K562 (cell line): ENCODE measurements around the gene SIDT1. TPM values are rescaled to one million over a fixed set of nuclear protein-coding genes. Genes with fewer than 3 reads are reported as not detected.

Source experiments
- ATAC-seq: fragments of 200-7000 bp; cut with Tn5 transposase; 3 replicates; pipeline ENCODE4 v1.9.1; 2020; ENCODE audit warnings: moderate library complexity
- BruUV-seq: library from RNA; stranded (reverse); fragments of 400-500 nt; replicated peaks from 2 replicates; lab custom pipeline; 2021; lab: Mats Ljungman, UMichigan
- CTCF ChIA-PET: fragments of 300-600 bp; formaldehyde crosslinking; extraction: SDS; loops from one replicate; lab custom pipeline; 2021; ENCODE audit warnings: low intra/inter-chr PET ratio; lab: Yijun Ruan, JAX
- POLR2A ChIA-PET: fragments of 300-600, 350-650 bp; sonication (Branson Sonifier 250); formaldehyde crosslinking; extraction: SDS; loops from one replicate; lab custom pipeline; 2021; ENCODE audit warnings: antibody characterized with exemption, inconsistent platforms; lab: Yijun Ruan, JAX
- DNase-seq, 4 experiments: peaks; one replicate each; pipeline versions ENCODE4 v3.0.0 to v3.0.0-alpha.2; 2011 to 2018; ENCODE audit warnings: low spot score in 3 of 4, mixed read lengths in 3 of 4; ENCODE audit errors: extremely low read depth in 1 of 4
- FAIRE-seq: peaks from 2 replicates; lab custom pipeline; 2011; peaks lifted over from hg19 to GRCh38; lab: Jason Lieb, UNC
- H2AFZ ChIP-seq: 2 replicates; pipeline ENCODE4 v1.6.0; 2011; ENCODE audit warnings: low read depth, low read length, control low read depth, inconsistent platforms
- H3K27ac ChIP-seq: fragments of 200-600 bp; 3 replicates; pipeline ENCODE4 v1.8.0; 2011; ENCODE audit warnings: low read depth, mild to moderate bottlenecking, control low read depth, inconsistent platforms, low read length, moderate library complexity, mixed read lengths; ENCODE audit errors: extremely low read depth
- H3K27me3 ChIP-seq, 2 experiments: fragments of 300-600 bp in 1 of 2; 2 replicates in 1 of 2; 3 replicates in 1 of 2; pipeline versions ENCODE4 v1.6.0 to v1.8.0; 2011; ENCODE audit warnings: inconsistent platforms in 2 of 2, low read length in 2 of 2, mild to moderate bottlenecking in 1 of 2, mixed read lengths in 1 of 2, moderate library complexity in 1 of 2; ENCODE audit not compliant: control insufficient read depth in 2 of 2, insufficient read depth in 2 of 2
- H3K36me3 ChIP-seq: fragments of 300-600 bp; 3 replicates; pipeline ENCODE4 v1.8.0; 2011; ENCODE audit warnings: mild to moderate bottlenecking, low read length, inconsistent platforms; ENCODE audit not compliant: control insufficient read depth, insufficient read depth
- H3K4me1 ChIP-seq, 2 experiments: fragments of 200-600 bp in 1 of 2; replicated peaks in 1 of 2; 2 replicates in 1 of 2; 3 replicates in 1 of 2; pipeline versions ENCODE4 v1.5.1 to v1.8.0; 2011; ENCODE audit warnings: inconsistent platforms in 2 of 2, low read length in 2 of 2, mild to moderate bottlenecking in 1 of 2, mixed read lengths in 1 of 2, moderate library complexity in 1 of 2; ENCODE audit not compliant: control insufficient read depth in 2 of 2, insufficient read depth in 2 of 2
- H3K4me2 ChIP-seq: 2 replicates; pipeline ENCODE4 v1.6.1; 2011; ENCODE audit warnings: low read length, control low read depth, inconsistent platforms, mixed read lengths; ENCODE audit not compliant: insufficient read depth
- H3K4me3 ChIP-seq: fragments of 200-600 bp; sonication (generic), shearing (Covaris generic); 2 replicates; pipeline ENCODE4 v1.5.1; 2016; ENCODE audit warnings: control low read depth, inconsistent platforms
- H3K79me2 ChIP-seq: fragments of 200-600 bp; 3 replicates; pipeline ENCODE4 v1.8.0; 2011; ENCODE audit warnings: low read length, inconsistent platforms; ENCODE audit not compliant: control insufficient read depth, insufficient read depth
- H3K9ac ChIP-seq, 2 experiments: 2 replicates each; pipeline versions ENCODE4 v1.6.0 to v1.6.1; 2011; ENCODE audit warnings: low read depth in 2 of 2, low read length in 2 of 2, control low read depth in 1 of 2, inconsistent platforms in 1 of 2, mild to moderate bottlenecking in 1 of 2, mixed read lengths in 1 of 2; ENCODE audit not compliant: insufficient read depth in 1 of 2
- H3K9me1 ChIP-seq: one replicate; pipeline ENCODE4 v1.6.0; 2011; ENCODE audit warnings: inconsistent platforms, mild to moderate bottlenecking, low read length, moderate library complexity; ENCODE audit not compliant: control insufficient read depth, insufficient read depth
- H3K9me3 ChIP-seq: replicated peaks from 2 replicates; pipeline ENCODE4 v1.5.1; 2011; ENCODE audit warnings: low read depth, low read length, inconsistent platforms; ENCODE audit not compliant: control insufficient read depth, insufficient read depth
- H4K20me1 ChIP-seq: replicated peaks from 2 replicates; pipeline ENCODE4 v1.6.1; 2011; ENCODE audit warnings: low read length, inconsistent platforms, mixed read lengths; ENCODE audit not compliant: control insufficient read depth, insufficient read depth
- BRF2 ChIP-seq: IDR thresholded peaks from 3 replicates; pipeline ENCODE4 v1.6.1; 2011; ENCODE audit warnings: borderline replicate concordance, mild to moderate bottlenecking; ENCODE audit not compliant: insufficient read length, insufficient read depth
- CBFA2T3 ChIP-seq: fragments of 450-650 bp; IDR thresholded peaks from 2 replicates; pipeline ENCODE4 v1.6.1; 2017
- CTCF ChIP-seq, 3 experiments: IDR thresholded peaks in 2 of 3; conservative IDR thresholded peaks in 1 of 3; 2 replicates each; pipeline ENCODE4 v1.5.1; 2011 to 2012; ENCODE audit warnings: low read length in 3 of 3, mild to moderate bottlenecking in 3 of 3, control low read depth in 2 of 3, improper control_type of control experiment in 1 of 3, inconsistent platforms in 1 of 3, low read depth in 1 of 3, mixed read lengths in 1 of 3, moderate library complexity in 1 of 3; ENCODE audit not compliant: insufficient read depth in 2 of 3
- FOXM1 ChIP-seq, 2 experiments: fragments of 450-650 bp in 1 of 2; sonication (generic) in 1 of 2; formaldehyde crosslinking in 1 of 2; IDR thresholded peaks; 2 replicates each; pipeline versions ENCODE4 v1.6.1 to v1.9.0; 2017 to 2022; ENCODE audit warnings: low read depth in 2 of 2, mild to moderate bottlenecking in 2 of 2, missing genetic modification reagents in 1 of 2, moderate library complexity in 1 of 2
- KHSRP ChIP-seq: fragments of 450-650 bp; IDR thresholded peaks from 2 replicates; pipeline ENCODE4 v1.6.1; 2017
- PBX2 ChIP-seq, 2 experiments: IDR thresholded peaks in 1 of 2; conservative IDR thresholded peaks in 1 of 2; 2 replicates each; pipeline ENCODE4 v1.6.1; 2016; ENCODE audit warnings: low read depth in 2 of 2, mild to moderate bottlenecking in 1 of 2, missing compliant biosample characterization in 1 of 2, missing genetic modification characterization in 1 of 2, moderate library complexity in 1 of 2
- PHF21A ChIP-seq: fragments of 450-650 bp; IDR thresholded peaks from 2 replicates; pipeline ENCODE4 v1.6.1; 2017; ENCODE audit warnings: low read depth, borderline replicate concordance
- RREB1 ChIP-seq: fragments of 250-450 bp; sonication (Bioruptor Pico); IDR thresholded peaks from 2 replicates; pipeline ENCODE4 v1.4.0; 2020
- ZNF133 ChIP-seq: fragments of 250-450 bp; sonication (Bioruptor Pico); IDR thresholded peaks from 2 replicates; pipeline ENCODE4 v1.4.0; 2020; ENCODE audit warnings: mild to moderate bottlenecking
- ZNF384 ChIP-seq: IDR thresholded peaks from 2 replicates; pipeline ENCODE4 v1.6.1; 2012; ENCODE audit warnings: low read depth, low read length, improper control_type of control experiment
- WGBS: fragments of 100-300 bp; shearing (Covaris generic); methylation state at CpG from one replicate; pipeline ENCODE4 v1.1.6; 2016; ENCODE audit warnings: low coverage, mixed read lengths; ENCODE audit not compliant: insufficient coverage; ENCODE audit errors: missing lambda C conversion rate; 5-methylcytosine and 5-hydroxymethylcytosine counted together
- in situ Hi-C: fragments of 300-500 bp; cut with MboI; formaldehyde crosslinking; loops from 4 replicates; pipeline ENCODE4 v1.15.0; 2018; ENCODE audit warnings: inconsistent platforms, mixed read lengths
- intact Hi-C: fragments of 100-400 bp; cut with micrococcal nuclease; formaldehyde crosslinking; loops from 2 replicates; pipeline ENCODE4 v1.14.2; 2022
- polyA plus RNA-seq, 8 experiments: library from polyadenylated mRNA; depleted of rRNA in 4 of 8; stranded (reverse) in 5 of 8; unstranded in 3 of 8; fragments of >200 nt; fragmentation: Nextera tagmentation in 2 of 8; fragmentation: Illumina TruSeq in 1 of 8; extraction: Ambion mirVana in 2 of 8; extraction: Trizol in 1 of 8; gene quantifications; 2 replicates each; pipeline versions ENCODE4 v1.2.1 to v1.2.3, GENCODE V29; 2011 to 2014; ENCODE audit warnings: inconsistent platforms in 1 of 8, missing spikeins in 1 of 8
- total RNA-seq, 7 experiments: library from RNA; depleted of rRNA in 6 of 7; stranded (reverse); fragments of >200 nt in 6 of 7; fragmentation: Illumina TruSeq in 2 of 7; extraction: Trizol in 2 of 7; gene quantifications; 2 replicates each; pipeline versions ENCODE4 v1.2.1 to v1.2.3, GENCODE V29; 2011 to 2021; ENCODE audit warnings: low replicate concordance in 1 of 7

The SIDT1 gene
- total and polyA plus RNA-seq, 9 of the 15 experiments (the other 6 are each of a cell fraction or from before 2014, with no cell fraction given): not detected

GRCh38 chr3:113660896-113661295, 128.5 kb downstream of the SIDT1 start:
- Histone ChIP-seq H4K20me1 (no peaks in the 10 kb centered on the region), H3K9me1 (no peaks in the 10 kb centered on the region), H3K4me2 (no peak overlapping the region), H3K27ac (no peak overlapping the region), H3K36me3 (no peaks in the 10 kb centered on the region), H3K9ac (no peak overlapping the region), H3K27me3 (no peaks in the 10 kb centered on the region), H3K4me1 (no peaks in the 10 kb centered on the region), H3K9me3 (no peaks in the 10 kb centered on the region), H3K4me3 (no peak overlapping the region), H3K79me2 (no peaks in the 10 kb centered on the region), H2AFZ (no peak overlapping the region)
- intact Hi-C loops: no loop called here
- DNase-seq (no peak), ATAC-seq (no peak), FAIRE-seq (no peak)
- 56% methylated on average over 4 of the region's 4 CpGs for WGBS
- in situ Hi-C loops: no loop called here
- ChIA-PET POLR2A (no interaction called here), CTCF (no interaction called here)
- no TSS peak for BruUV-seq
- TF ChIP-seq KHSRP: no peak
- no peak for TF ChIP-seq FOXM1 (IDR thresholded peaks at IDR 0.05; ENCODE audit: low read depth)
- TF ChIP-seq FOXM1 (CRISPR knock-in tag; IDR thresholded peaks at IDR 0.05; ENCODE audit: low read depth): no peak
- TF ChIP-seq ZNF384: no peak
- no peak for TF ChIP-seq BRF2
- no peak for TF ChIP-seq CBFA2T3
- TF ChIP-seq PHF21A: no peak
- no peak for TF ChIP-seq CTCF (IDR thresholded peaks at IDR 0.05 in 2 of 3, conservative IDR thresholded peaks at IDR 0.05 in 1 of 3; ENCODE audit: insufficient read depth in 2 of 3, low read depth in 1 of 3, low read length in 3 of 3)
- TF ChIP-seq PBX2 (CRISPR knock-in tag; IDR thresholded peaks at IDR 0.05; ENCODE audit: low read depth): no peak
- TF ChIP-seq PBX2 (tag; conservative IDR thresholded peaks at IDR 0.05; ENCODE audit: low read depth): no peak
- no peak for TF ChIP-seq ZNF133 (CRISPR knock-in tag)
- no peak for TF ChIP-seq RREB1 (CRISPR knock-in tag)
